SIG-M5 (cell line): ENCODE measurements around the gene CNN2.
"Not testable (repeated sequence)": the region's sequence is repeated elsewhere in the genome, so short reads cannot be mapped to it uniquely, and the experiment has no call there.

Experiments used
- DNase-seq: peaks from one replicate; lab custom pipeline; 2025; lab: John Stamatoyannopoulos, UW

The CNN2 gene

DNA sequence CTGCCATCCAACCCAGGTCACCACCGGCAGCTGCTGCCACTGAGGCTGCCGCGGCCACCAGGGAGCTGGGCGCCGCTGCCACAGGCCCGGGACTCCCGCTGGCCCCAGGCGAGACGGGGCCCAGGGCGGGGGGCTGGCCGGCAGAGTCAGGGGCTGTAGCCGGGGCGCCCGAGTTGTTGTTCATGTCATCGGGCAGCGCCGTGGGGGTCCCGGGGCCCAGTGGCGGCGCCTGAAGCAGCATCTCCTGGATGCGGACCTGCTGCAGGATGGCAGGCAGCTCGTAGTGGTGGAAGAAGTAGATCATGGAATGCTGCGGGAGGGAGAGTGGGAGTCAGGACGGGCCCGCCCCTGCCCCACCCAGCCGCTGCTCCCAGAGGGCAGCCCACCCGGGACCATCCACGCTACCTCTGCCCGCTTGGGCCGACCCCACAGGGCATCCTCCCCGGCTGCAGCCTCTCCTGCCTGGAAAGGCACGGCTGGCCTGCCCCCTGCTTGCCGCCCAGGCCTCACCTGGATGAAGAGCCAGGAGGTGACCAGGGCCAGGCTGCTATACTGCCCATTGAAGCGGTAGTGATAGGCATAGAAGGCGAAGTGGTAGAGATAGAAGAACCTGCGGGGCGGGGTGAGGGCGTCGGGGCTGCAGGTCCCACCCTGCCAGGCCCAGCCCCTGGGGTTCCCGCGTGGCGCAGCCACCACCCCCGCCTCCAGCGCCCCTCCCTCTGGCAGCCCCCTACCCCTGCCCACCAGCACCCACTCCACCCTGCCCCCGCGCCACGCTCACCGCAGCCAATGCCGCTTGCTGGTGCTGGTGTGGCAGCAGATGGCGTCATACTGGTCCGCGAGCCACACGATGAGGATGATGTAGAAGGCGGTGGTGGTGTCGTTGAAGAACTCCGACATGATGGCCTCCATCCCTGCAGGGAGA lies 15.6 kb upstream of the CNN2 start:
- DNase-seq: no peak

DNA sequence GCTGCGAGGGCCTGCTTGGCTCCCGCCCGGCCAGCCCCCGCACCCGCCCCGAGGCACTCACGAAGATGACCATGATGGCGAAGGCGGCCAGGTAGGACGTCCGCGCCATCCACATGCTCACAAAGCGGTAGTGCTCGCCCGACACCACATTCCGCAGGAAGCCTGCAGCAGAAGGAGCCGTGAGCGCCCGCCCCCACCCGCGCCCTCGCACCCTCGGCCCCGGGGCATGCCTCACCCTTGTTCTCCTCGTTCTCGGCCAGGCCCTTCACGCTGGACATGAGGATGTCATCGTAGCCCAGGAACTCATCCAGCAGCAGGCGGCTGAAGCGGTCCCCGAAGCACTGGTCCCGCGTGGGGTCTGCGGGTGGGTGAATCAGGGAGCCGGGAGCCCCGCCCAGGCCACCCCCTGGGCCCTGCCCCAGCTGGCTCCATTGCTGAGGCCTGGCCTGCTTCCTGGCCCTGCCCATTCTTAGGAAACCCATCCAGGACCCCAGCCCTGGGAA lies 14.5 kb upstream of the CNN2 start:
- DNase-seq: no peak

GRCh38 chr19:1012334-1012733 lies 14.1 kb upstream of the CNN2 start:
- no peak for DNase-seq

DNA sequence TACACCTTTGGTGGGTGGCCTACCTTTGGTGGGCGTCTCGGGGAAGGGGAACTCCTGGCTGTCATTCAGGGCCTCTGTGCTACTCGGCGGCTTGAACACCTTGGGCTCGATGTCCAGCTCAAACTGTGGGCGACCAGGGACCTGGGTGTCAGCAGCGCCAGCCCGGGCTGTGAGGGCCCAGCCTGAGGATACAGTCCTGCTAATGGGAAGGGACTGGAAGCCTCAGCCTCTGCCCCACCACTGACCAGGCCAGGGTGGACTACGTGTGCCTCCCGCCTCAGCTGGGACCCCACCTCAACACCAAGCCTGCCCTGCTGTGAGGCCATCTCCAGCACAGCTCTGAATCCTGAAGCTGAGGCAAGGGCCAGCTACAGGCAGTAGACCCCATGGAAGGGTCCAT lies 13.2 kb upstream of the CNN2 start:
- DNase-seq: no peak

- no peak for DNase-seq
Measured at GRCh38 chr19:1014161-1015060, 12.0 kb upstream of the CNN2 start.

- DNase-seq: no peak
Measured at GRCh38 chr19:1015061-1015781, 11.2 kb upstream of the CNN2 start.

DNA sequence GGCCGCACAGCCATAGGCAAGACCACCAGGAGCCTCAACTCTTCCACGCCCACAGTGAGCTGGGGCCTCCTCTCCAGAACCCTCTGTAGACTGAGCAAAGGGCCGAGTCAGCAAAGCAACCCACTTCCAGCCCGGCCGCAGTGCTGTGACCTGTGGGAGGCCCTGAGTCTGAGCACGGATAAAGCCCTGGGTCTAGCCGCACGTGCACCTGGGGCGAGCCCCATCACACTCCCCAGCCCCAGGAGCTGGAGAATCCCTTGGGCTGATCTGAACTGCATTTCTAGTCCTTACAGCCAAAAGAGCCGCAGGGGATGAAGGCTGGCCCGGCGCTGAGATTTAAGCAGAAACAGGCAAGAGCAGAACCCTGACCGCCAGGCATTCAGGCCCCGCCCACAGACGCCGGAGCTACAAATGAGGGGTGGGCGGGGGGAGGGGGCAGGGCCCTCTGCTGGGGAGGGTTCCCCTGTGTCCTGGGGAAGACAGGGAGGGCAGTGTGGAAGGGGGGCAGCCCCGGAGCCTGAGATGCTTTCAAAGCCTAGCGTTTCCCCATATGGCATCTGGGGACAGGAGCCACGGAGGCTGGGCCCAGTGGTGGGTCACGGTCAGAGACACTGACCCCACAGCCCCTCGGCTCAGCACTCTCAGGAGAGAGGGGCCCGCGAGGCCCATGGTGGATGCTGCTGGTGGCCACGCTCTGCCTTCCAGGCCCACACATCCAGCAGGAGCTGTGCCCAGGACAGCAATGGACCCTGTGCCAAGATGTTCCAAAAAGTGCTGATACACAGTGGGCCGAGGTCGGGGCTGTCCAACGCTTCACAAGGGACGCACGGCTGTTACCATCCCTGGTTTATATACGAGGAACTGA lies 10.4 kb upstream of the CNN2 start:
- no peak for DNase-seq

DNA sequence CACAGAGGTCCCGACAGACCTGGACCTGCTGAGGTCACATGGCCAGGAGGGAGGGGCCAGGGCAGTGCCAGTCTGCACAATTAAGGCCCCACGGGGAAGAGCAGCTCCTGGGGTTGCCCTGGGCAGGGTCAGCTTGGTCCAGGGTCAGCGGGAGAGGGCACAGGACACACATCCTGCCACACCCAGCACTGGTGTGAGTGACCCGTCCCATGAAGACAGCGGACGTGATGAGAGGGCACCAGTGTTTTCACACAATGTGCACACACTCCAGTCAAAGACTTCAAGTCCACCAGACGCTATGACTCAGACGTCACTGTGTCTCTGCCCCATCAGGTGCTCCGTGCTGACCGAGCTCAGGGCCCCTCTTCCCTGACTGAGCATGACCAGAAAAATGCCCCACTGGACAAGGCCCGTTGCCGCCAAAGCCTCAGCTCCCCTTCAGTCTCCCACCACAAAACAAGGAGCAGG lies 9.7 kb upstream of the CNN2 start:
- DNase-seq: no peak

GRCh38 chr19:1017115-1017905 lies 9.1 kb upstream of the CNN2 start:
- DNase-seq: no peak

- DNase-seq: no peak
Measured at GRCh38 chr19:1017906-1018305, 8.5 kb upstream of the CNN2 start.

GRCh38 chr19:1018393-1018792 lies 8.0 kb upstream of the CNN2 start:
- DNase-seq: no peak

DNA sequence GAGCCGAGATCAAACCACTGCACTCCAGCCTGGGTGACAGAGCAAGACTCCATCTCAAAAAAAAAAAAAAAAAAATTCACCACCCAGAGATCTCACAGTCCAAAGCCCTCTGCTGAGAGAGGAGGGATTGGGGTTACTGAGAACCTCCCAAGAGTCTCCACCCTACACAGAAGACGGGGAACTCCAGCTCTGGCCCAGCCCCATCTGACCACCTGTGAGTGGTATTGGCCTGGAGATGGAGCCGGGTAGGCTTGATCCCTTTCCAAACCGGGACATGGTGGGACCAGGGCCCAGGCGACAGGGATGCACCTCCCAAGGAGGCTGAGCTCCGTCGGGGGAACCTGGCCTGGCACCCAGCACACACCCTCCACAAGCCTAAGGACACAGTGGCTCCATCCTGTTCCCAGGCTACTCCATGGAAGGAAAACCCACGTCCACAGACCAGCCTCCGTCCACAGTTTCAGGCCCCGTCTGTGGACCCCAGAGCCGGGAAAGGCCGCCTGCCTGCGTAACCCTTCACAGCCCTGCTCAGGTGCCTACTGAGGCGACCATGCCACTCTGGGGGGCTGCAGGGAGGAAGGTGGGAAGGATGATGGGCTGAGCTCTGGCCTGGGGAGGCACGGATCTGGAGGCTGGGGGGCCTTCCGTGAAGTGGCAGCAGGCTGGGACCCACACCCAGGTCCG lies 7.3 kb upstream of the CNN2 start:
- no peak for DNase-seq

- no peak for DNase-seq
Measured at GRCh38 chr19:1019616-1019961, 6.8 kb upstream of the CNN2 start.

DNA sequence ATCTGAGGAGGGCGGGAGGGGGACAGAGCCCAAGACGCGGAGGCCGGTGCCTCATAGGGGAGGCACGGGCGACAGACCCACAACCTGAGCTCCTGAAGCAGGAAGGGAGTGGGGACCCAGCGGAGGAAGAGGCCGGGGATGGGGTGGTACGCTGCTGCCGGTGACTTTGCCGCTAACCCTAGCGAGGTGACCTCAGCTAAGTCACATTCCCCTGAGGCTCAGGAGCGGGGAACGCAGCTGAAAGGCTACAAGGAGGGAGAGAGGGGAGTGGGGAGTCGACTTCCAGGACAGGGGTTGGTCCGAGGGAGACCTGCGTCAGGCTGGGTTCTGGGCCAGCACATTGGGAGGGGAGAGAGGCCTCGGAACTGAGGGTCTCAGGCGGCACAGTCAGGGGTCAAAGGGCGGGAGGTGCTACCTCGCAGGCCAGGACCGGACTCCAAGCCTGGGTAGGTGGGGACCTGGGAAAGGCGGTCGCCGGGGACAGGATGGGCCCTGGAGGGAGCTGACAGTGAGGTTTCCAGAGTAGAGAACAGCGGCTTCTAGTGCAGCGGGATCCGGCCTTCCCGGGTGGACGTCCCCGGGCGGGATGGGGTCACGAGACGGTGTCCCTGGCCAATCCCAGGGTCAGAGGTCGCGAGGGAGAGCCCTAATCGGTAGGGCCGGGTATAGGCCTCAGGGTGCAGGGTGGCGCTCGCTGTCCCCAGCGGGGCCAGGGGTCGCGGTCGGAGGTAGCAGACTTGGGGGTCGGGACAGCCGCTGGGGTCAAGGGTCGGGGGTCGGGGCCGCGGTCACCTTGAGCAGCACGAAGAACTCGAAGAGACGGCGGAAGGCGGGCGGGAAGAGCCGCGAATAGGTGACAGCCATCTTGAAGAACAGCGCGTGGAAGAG lies 6.2 kb upstream of the CNN2 start:
- DNase-seq: no peak

- peak; percentile 51 for DNase-seq
Measured at GRCh38 chr19:1020868-1021425, 5.5 kb upstream of the CNN2 start, which contains the start of gene TMEM259. TSS of gene TMEM259 (minus strand) at chr19:1021123. CDS start at chr19:1020996, 127 bp downstream.

DNA sequence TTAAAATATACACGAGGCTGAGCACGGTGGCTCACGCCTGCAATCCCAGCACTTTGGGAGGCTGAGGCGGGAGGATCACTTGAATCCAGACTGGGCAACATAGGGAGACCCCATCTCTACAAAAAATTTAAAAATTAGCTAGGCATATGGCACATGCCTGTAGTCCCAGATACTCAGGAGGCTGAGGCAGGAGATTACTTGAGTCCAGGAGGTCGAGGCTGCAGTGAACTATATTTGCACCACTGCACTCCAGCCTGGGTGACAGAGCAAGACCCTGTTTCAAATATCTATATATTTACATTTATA lies 2.6 kb upstream of the CNN2 start:
- DNase-seq: not testable (repeated sequence)

GRCh38 chr19:1025080-1025479 lies 1.3 kb upstream of the CNN2 start:
- DNase-seq: not testable (repeated sequence)
